Activated naive CD8-positive, alpha-beta T cell treated with anti-CD3 and anti-CD28 coated beads, Interleukin-2, amount 50 U/mL, for 16 hours (primary cell): ENCODE data around the gene MMP13.
"Not testable (repeated sequence)": the region's sequence is repeated elsewhere in the genome, so short reads cannot be mapped to it uniquely, and the experiment has no call there.

ENCODE experiments used
- DNase-seq: peaks from one replicate; pipeline ENCODE4 v3.0.0-alpha.2; 2020; ENCODE audit warnings: low read depth, low spot score

The MMP13 gene

GRCh38 chr11:102955624-102956023, at the start of gene MMP13:
TSS of gene MMP13 (minus strand) at chr11:102955732. CDS start at chr11:102955705, 27 bp downstream.
- DNase-seq: no peak

- DNase-seq: not testable (repeated sequence)
Observed at GRCh38 chr11:103004234-103004633, 48.7 kb upstream of the MMP13 start.

GRCh38 chr11:102994105-102994504, 38.6 kb upstream of the MMP13 start:
- no peak for DNase-seq

- DNase-seq: no peak
Observed at GRCh38 chr11:102991776-102992175, 36.2 kb upstream of the MMP13 start.

GRCh38 chr11:102990145-102990544, 34.6 kb upstream of the MMP13 start:
- DNase-seq: no peak

GRCh38 chr11:102989379-102990047, 34.0 kb upstream of the MMP13 start:
- DNase-seq: no peak

GRCh38 chr11:102986815-102987214, 31.3 kb upstream of the MMP13 start:
- DNase-seq: no peak

- DNase-seq: no peak
Observed at GRCh38 chr11:102985850-102986249, 30.3 kb upstream of the MMP13 start.

- no peak for DNase-seq
Observed at GRCh38 chr11:102983486-102983885, 28.0 kb upstream of the MMP13 start.

GRCh38 chr11:102981324-102981910, 25.9 kb upstream of the MMP13 start:
- DNase-seq: no peak

GRCh38 chr11:102974552-102975280, 19.2 kb upstream of the MMP13 start:
- no peak for DNase-seq

GRCh38 chr11:102973698-102974097, 18.2 kb upstream of the MMP13 start:
- DNase-seq: not testable (repeated sequence)

- DNase-seq: no peak
Observed at GRCh38 chr11:102972853-102973252, 17.3 kb upstream of the MMP13 start.

GRCh38 chr11:102971766-102972165, 16.2 kb upstream of the MMP13 start:
- DNase-seq: no peak

GRCh38 chr11:102967497-102967896, 12.0 kb upstream of the MMP13 start:
- DNase-seq: no peak

GRCh38 chr11:102966011-102966410, 10.5 kb upstream of the MMP13 start:
- DNase-seq: no peak

GRCh38 chr11:102964867-102965266, 9.3 kb upstream of the MMP13 start:
- no peak for DNase-seq

- DNase-seq: no peak
Observed at GRCh38 chr11:102957953-102958352, 2.4 kb upstream of the MMP13 start.

- DNase-seq: no peak
Observed at GRCh38 chr11:102950622-102951081, 4.9 kb downstream of the MMP13 start.

GRCh38 chr11:102946237-102946636, 9.3 kb downstream of the MMP13 start:
- DNase-seq: no peak

- DNase-seq: no peak
Observed at GRCh38 chr11:102940714-102941588, 14.6 kb downstream of the MMP13 start.
